HG03460 (cell line): ENCODE measurements around the gene EGFL7.

ENCODE experiments used
- ATAC-seq: cut with Tn5 transposase; IDR thresholded peaks from one replicate; pipeline ENCODE4 v1.9.1; 2021; ENCODE audit not compliant: unreplicated experiment

The EGFL7 gene

DNA sequence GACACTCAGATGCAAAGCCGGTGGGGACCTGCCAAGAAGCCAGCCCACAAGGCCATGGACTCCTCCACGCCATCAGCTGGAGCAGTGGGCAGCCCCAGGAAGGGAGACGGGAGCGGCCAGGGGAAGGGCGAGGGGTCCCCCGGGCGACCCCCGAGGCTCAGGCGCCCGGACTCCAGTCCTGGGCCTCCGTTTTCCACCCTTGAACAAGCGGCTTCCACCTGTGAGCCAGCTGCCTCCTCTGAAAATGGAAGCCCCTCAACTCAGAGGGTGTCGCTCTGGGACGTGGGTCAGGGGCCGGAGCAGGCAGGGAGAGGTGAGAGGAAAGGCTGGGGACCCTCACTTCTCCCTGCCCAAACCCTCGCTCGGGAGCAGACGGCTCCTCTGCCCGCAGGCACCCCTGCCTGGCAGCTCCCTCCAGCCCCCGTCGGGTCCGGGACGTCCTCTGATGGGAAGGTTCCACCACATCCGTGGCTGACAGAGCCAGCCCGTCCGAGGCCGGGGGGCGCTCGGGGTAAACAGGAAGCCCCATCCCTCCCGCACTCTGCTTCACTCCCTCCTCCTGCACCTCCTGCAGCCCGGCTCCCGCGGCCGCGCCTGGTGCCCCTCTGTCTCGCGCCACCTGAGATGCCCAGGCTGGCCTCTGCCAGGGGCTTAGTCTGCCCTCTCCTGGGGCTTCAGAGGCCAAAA lies 3.7 kb upstream of the EGFL7 start:
- ATAC-seq: no peak

DNA sequence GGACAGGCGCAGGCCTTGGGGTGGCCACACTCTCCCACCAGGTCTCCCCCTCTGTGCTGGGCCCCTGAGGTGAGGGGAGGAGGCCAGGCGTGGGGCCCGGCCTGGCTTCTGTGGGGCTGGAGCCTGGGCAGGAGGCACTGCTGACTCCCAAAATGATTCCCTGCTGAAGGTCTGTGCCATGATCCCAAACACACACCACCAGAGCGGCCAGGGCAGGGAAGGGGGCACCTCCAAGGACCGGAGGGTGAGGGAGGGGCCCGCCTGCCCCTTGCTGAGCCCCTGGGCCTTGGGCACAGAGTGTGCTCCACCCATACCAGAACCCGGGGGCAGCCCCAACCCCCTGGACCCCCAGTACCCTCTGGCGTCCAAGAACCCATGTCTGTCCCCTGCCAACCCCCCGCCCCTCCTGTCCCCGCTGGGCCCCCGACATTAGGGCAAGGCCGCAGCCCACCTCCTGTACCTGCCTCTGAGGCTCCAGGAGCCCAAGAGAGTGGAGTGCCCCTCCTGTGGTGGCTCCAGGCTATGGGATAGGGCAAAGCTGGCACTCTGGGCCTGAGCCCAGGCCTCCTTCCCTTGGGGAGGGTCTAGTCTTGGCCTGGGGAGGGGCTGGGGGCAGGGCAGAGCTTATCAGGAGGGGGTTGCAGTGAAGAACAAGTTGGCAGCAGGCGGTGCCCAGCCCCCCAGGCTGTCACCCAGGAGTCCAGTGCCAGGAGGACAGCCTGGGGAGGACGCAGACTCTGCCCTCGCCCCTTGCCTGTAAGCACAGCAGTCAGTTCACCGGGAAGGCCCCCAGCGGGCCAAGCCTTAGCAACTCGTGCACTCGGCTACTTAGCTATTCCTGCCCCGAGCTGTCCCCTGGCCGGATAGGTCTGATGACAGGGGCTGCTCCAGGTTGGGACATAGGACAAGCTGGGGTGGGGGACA lies 2.6 kb upstream of the EGFL7 start:
- ATAC-seq: no peak

- no peak for ATAC-seq
Observed at GRCh38 chr9:136660971-136661550, 1.7 kb upstream of the EGFL7 start.

- no peak for ATAC-seq
Observed at GRCh38 chr9:136661641-136662325, 933 bp upstream of the EGFL7 start.

DNA sequence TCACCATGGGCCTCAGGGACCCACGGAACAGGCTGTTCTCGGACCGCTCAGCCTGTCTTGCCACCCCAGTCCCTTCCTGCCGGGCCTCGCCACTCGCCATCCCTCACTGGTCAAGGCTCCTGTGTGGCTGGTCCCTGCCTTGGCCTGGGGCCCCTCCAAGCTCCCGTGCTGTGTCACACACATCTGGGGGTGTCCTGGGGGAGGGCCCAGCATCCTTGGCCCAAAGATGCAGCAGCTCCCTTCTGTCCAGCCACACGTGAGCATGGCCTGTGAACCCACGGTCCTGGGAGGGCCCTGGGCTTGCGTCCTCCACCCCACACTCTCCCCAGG lies 425 bp upstream of the EGFL7 start:
- no peak for ATAC-seq

GRCh38 chr9:136664000-136664915 lies 1.5 kb downstream of the EGFL7 start:
- ATAC-seq: no peak

DNA sequence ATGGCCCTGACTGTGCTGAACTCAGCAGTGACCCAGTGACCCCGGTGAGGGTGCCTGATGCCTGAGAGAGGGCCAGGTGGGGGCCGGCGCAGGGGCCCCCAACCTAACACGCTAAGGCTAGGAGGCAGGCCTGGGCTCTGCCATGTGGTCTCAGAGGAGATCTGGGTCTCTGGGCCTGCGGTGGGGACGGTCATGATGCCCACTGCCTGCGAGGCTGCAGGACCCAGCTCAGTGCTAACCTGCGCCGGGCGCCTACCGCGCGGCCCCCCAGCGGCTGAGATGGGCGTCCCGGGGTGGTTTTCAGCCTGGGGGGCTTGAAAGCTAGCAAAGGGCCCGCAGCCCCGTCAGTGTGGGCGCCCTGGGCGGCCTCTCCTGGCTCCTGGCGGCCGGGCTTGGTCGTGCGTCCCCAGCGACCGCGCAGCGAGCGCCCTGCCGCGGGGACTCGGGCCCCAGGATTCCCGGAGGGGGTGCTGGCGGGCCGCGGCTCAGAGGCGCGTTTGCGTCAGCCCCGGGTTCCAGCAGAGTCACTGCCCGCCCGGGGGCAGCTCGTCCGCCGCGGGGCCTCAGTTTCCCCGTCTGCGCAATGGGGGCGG lies 2.5 kb downstream of the EGFL7 start:
- no peak for ATAC-seq

DNA sequence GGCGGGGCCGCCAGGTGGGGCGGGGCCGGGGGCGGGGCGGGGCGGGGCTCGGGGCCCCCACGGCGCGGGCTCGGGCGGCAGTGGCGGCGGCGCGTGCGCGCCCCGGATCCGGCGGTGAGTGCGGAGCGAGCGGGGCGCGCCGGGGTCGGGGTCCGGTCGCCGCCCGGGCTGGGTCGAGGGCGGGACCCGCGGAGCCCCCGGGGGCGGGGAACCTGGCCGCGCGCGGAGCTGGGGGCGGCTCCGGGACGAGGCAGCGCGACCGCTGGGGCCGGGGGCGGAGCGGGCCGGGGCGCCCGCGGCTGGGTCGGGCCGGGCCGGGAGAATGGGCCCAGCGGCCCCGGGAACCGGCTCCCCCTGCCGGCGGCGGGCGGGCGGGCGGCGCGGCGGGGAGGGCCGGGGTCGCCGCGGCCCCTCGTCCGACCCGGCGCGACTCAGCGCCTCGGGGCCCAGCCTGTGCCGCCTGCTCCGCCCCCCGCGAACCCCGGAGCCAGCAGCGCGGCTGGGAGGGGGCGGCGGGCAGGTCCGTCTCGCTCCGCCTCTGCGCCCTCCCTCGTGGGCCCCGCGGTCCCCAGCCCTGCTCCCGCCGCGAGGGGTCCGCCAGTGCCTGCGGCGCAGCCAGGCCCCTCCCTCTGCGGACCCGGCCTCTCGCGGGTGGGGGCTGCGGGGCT lies 3.1 kb downstream of the EGFL7 start:
- ATAC-seq: no peak

DNA sequence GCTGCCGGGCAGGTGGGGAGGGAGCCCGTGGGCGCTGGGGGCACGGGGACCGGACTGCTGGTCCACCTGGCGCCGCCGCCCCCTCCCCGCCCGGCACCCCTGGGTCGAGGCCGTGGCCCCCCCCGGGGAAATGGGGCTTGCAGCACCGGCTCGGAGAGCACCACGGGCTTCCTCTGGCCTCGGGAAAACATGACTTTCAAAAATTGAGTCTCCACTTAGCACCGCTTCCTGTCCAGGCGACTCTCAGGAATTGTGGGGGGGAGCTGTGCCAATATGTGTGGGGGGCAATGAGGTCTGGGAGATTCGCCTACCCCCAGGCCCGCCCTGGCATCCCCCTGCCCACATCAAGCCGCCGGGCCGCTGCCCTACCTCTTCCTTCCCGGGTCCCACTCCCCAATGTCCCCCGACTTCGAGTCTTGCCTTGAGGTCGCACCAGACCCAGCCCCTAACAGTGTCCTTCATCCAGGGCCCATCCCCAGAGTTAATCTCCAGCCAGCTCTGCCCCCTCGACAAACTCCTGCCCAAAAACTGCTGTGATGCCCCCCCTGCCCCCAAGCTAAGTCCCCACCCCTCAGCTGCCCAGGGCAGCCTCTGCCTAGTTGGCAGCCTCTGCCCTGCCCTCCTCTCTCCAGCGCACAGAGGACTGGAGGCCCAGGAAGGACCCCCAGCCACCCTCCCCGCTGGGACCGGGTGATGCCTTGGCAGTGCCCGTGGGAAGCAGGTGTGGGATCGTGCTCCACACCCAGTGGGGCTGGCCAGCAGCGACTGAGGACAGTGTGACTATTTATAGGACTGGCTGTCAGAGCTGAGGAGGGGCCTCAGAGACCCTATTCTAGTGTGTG lies 3.9 kb downstream of the EGFL7 start:
- ATAC-seq: no peak

DNA sequence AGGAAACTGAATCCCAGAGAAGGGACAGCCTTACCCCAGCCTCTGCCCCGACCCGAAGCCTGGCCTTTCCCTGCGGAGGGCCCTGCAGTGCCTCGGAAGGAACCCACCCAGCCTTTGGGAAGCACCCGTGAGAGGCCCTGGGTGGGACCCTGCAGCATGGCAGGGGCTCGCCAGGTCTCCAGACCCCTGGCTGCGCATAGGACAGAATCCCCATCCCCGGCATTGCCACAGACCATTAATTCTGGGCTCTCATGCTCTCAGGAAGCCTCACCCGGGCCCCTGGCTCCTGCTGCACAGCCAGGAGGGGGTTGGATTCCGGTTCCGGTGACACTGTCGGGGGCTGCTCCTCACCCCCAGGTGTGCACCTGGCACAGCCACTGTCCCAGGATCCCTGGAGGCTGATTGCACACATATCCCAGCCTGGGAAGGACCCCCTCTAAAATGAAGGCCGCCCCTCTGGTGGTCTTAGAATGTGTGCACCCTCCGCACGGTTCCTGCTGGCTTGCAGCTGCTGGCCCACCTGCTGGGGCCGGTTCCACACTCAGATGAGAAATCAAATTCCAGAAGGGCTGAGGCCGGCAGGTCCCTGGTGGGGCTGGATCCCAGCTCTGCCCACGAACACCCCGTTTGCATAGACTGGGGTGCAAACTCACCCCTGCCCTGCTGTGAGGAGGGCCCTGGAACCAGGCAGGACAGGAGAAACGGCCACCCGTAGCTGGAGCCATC lies 4.7 kb downstream of the EGFL7 start:
- no peak for ATAC-seq

- ATAC-seq: no peak
Observed at GRCh38 chr9:136667940-136668760, 5.4 kb downstream of the EGFL7 start.

- ATAC-seq: no peak
Observed at GRCh38 chr9:136668983-136669790, 6.5 kb downstream of the EGFL7 start.

GRCh38 chr9:136669791-136670464 lies 7.2 kb downstream of the EGFL7 start:
- no peak for ATAC-seq

GRCh38 chr9:136670576-136671253 lies 8.0 kb downstream of the EGFL7 start:
- ATAC-seq: no peak

DNA sequence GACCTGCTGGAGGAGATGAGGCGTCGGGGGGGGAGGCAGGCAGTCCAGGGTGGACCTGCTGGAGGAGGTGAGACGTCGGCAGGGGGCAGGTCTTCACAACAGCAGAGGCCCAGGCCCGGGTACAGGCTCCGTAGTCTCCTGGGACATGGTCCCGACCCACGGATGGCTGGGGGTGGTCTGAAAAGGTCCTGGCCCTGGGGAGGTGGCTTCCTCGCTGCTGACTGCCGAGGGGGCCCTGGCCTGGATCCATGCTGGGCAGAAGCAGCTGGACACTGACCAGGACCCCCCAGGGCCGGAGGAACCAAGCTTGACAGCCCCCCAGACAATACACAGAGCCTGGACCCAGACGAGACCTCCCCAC lies 8.5 kb downstream of the EGFL7 start:
- ATAC-seq: no peak
